HG03520 (cell line): Measurements from ENCODE around the gene CDH4.

Source experiments
- ATAC-seq: cut with Tn5 transposase; IDR thresholded peaks from one replicate; pipeline ENCODE4 v1.9.1; 2021; ENCODE audit warnings: mild to moderate bottlenecking, moderate library complexity; ENCODE audit not compliant: unreplicated experiment

The CDH4 gene

GRCh38 chr20:61806314-61806713, 554.3 kb downstream of the CDH4 start:
- no peak for ATAC-seq

GRCh38 chr20:61806995-61807394, 554.9 kb downstream of the CDH4 start:
- ATAC-seq, result no peak

DNA sequence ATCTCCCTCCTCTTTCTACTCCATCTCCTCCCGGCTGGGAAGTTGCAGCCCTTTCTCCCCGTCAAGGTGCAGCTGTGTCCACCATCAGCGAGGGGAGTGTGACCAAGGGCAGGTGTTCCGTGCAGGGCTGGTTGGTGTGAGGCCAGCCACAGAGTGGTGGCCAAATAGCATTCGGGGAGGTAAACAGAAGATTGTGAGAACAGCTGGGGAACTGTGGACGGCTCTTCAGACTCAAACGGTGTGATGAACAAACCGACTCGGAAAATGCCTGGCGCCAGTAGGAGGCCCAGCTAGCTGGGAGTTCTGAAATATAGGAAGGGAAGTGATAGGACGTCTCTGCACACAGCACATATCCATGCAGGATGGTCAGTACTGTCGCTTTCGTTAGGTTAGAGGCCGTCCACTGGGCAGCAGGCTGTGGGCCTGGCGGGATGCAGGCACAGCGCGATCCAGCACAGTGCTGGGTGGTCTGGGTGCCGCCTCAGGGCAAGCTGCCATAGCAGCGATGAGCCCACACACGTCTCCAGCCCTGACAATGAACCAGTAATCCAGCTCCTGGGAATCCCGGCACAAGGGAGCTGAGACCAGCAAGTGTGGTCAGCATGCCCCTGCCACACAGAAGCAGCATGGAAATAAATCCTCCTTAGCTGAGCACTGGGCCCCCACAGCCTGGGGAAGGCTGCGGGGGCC, 555.6 kb downstream of the CDH4 start:
- ATAC-seq, result no peak

DNA sequence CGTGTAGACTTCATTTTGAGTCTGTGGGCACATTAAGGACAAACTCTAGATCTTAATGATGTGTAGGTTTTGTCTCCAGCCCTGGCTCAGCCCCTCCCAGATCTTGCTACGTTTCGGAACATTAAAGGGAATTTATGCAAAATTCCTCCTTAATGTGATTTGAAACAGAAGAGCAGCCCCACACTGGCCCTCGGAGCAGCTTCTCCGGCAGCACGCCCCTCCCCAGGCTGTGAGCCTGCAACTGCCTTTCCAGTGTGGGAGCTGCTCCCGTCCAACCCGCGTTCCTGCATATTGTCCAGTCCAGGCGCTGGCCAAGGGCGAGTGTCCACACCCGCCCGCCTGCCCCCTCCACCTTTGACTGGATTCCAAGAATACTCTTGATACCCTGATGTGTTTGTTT, 556.4 kb downstream of the CDH4 start:
- no peak for ATAC-seq

- no peak for ATAC-seq
Measured at GRCh38 chr20:61809006-61809770, 557.1 kb downstream of the CDH4 start.

- ATAC-seq, result no peak
Measured at GRCh38 chr20:61810066-61810737, 558.1 kb downstream of the CDH4 start.

- no peak for ATAC-seq
Measured at GRCh38 chr20:61810738-61811135, 558.7 kb downstream of the CDH4 start.

DNA sequence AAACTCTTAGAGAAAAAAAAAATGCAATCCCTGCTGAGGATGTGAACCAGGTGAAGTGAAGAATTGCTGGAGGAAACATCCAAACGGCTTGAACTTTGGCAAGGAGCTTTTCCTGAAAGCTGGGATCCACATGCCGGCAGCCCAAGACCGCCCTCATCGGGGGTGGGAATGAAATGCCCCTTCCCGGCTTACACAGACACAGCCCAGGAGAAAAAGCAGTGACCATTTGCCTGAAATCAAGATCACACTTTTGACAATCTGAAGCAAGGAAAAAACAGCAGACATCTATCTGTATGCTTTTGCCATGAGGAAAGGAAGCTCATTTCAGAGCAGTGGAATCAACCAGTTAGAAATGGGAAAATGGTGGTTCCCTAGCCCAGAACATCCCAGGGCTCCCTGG, 559.1 kb downstream of the CDH4 start:
- no peak for ATAC-seq

DNA sequence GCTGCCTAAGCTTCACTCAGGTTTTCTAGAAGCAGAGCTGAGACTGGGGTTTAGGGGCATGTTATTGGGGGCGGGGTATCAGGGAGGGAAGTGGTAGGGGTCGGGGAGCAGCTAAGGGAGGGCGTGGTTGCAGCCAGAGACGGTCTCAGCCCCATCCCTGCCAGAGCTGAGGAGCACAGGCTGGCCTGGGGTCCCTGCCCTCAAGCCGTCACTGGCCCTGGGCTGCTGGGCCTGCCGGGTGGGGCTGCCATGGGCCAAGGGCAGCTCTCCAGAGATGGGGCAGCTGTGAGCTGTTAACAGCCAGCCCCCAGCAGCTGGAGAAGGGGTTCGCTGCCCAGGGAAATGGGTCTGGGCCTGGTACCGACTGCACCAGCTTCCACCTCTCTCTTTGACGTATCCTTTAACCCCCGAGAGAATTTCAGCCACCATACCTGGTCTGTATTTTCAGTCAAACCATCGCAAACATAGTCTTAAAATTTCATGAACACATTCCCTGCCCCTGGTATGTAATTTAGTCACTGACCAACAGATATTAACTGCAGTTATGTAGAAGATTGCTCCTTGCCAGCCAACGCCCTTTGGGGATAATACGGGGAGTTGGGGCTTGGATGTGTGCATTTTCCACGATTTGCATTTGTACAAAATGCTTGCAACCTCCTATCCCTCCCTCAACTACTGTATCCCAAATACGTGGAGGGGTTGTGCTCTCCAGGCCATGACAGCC, 560.2 kb downstream of the CDH4 start:
- ATAC-seq, result no peak

DNA sequence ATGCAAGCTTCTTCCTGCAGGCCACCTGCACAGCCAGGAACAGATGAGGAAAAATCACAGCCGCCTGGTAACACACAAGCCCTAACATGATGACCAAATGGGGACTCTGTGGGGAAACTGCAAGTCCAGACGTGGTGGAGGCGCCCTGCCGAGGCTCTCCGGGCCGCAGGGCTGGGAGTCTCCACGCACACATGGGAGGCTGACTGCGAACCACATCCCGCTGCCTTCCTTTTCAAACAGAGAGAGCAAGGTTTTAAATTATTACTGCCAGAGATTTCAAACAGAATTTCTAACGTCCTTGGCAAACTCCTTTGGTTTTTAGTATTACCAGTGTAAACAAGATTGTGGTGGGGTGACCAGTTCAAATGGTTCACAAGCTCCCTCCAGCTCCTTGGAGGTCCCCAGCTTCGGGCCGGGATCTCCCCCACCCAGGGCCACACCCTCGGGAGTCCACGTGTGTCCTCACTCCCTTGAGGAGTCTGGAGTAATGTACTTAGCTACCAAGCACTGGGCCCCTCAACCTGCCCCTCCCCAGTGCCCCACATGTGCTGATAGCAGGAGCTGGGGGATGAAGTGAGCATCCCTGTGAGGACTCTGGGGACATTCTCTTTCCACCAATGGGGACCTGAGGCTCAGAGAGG, 560.9 kb downstream of the CDH4 start:
- ATAC-seq, result no peak

DNA sequence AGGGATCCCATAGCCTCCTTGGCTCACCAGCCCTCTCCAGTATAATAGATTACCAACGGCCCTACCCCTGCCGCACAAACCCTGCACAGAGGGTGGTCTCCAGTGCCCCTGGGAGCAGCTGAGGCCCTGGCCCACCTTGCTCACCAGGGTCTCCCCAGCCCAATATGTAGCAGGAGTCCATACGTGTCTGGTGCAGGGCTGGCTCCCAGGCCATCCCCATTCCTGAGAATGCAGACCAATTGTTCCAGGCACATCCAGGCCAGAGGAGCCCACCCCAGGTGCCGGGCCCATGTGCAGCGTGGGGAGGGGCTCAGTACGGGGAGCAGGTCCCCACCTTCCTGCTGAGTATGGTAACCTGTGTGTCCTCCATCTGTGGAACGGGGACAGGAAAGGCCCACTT, 561.7 kb downstream of the CDH4 start:
- no peak for ATAC-seq

GRCh38 chr20:61814244-61814643, 562.2 kb downstream of the CDH4 start:
- ATAC-seq, result no peak

DNA sequence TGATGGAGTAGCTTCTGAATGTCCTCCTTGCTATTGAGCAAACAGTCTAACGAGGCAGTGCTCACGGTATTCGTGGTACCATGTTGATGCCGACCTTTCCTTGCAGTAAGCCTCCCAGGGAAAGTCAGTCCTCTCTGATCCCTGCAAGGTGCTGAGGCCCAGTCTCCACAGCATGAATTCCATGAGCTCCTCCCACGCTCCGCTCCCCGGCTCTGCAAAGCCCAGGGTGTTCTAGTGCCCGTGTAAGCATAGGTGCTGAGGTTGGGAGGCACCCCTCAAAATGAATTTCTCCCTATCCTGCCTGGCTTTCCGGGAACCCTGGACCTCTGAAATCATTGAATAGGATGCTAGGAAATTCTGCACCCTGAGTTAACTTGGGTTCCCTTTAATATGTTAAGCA, 562.7 kb downstream of the CDH4 start:
- no peak for ATAC-seq

DNA sequence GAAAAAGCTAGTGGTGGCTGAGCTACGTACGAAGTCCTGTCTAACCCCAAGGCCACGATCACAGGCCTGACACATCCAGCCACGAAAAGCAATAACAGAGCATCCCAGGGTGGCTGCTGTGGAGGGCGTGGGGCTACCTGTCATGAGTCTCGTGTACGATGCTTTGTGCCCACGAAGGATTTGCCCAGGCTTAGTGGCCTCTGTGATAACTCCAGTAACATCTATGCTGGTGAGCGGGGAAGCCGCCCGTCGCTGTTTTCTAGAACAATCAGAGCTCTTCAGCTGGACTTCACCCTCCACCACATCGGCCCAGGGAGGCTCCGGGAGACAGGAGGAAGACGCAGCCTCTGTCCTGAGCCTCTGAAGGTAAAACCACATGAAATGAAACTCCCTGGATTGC, 563.1 kb downstream of the CDH4 start:
- ATAC-seq, result no peak

DNA sequence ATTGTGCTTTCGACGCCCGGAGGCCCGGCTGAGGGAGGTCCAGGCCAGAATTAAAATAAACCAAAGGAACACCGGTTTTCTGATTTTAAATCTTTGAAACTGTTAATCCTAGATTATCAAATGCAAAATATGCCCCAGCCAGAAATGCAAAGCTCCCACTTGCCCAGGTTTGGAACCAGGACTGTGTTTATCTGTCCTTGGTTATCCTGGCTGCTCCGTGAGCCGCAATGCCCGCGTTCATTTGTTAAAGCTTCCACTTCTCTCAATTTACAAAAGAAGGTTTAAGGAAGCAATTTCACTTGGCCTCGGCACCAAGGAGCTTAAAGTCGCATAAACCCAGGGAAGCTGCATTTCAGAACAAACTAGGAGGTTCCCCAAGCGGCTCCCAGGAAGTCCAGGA, 563.6 kb downstream of the CDH4 start:
- no peak for ATAC-seq

DNA sequence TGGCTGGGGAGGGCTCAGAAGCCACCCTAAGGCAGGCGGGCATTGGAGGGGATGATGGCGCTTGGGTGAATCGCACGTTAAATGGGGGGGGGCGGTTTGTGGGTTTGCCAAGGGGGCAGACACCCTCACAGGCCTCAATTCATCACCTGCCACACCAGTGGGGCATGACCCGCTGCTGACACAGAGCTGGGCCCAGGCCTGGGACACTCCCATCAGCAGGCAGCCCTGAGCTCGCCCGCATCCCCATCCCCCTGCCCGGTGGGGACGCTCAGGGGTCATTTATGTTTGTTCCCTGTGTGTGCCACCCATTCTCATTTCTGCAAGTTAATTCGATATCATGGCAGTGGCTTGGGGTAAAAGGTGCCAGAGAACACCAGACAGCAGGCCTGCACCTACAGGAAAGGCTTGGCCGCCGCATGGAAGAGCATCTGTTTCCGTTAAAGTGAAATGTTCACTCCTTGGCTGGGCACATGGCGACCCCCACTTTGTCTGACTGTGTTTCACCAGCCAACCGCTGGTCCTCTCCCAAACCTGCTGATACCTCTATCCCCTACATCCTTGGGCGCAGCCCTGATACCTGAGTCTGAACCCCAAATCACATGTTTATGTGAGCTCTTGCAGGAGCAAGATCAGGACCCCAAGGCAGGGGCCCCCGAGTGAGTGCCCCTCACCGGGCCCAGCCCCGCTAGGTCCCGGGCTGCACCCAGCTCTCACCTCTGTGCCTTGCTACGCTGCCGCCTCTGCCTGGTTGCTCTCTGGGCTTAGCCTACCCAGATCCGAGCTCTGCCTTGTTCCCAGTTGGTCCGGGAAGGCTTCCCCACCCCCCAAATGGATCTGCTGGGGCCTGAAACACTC, 564.8 kb downstream of the CDH4 start:
- no peak for ATAC-seq

DNA sequence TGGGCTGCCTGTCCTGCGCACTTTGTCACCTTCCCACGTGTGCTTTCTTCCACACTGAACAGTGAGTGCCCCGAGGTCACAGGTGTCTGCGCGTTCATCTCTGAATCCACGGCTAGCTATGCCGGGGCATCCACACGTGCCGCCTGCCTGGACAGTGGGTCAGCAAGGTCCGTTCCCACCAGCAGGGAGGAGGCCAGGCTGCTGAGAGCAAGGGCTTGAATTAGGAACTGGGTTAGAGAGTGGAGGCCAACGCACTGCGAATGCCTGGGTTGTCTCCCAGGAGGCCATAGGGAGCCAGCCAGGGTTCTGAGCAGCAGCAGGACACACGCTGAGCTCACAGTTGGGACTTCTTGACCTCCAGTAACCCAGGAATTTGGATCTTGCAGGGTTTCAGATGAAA, 565.5 kb downstream of the CDH4 start:
- ATAC-seq, result no peak

- no peak for ATAC-seq
Measured at GRCh38 chr20:61818746-61819573, 566.9 kb downstream of the CDH4 start.

DNA sequence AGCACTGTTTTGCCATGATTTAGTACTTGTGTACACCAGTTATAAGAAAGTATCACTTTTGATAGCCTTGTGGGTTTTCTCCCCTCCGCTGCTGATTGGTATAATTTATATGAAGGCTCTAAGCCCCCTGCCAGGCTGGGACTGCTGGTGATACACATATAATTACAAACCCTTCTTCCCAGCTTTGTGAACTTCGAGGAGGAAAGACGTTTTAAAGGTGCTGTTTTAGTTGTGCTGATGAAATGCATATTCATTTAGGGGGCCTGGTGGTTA, 567.4 kb downstream of the CDH4 start:
- no peak for ATAC-seq
